Osteoblast (primary cell): ENCODE measurements around the gene LSM14A. TPM values are rescaled to one million over a fixed set of nuclear protein-coding genes. Genes with fewer than 3 reads are reported as not detected.

Experiments used
- DNase-seq: peaks from one replicate; pipeline ENCODE4 v3.0.0; 2011; ENCODE audit warnings: low spot score, mixed read lengths; ENCODE audit not compliant: insufficient read length; ENCODE audit errors: missing footprints
- H2AFZ ChIP-seq: 2 replicates; pipeline ENCODE4 v1.6.0; 2011; ENCODE audit warnings: mild to moderate bottlenecking, low read length
- H3K27ac ChIP-seq: 2 replicates; pipeline ENCODE4 v1.5.1; 2011; ENCODE audit warnings: mild to moderate bottlenecking, low read depth, low read length, moderate library complexity
- H3K27me3 ChIP-seq: 2 replicates; pipeline ENCODE4 v1.6.0; 2012; ENCODE audit warnings: mild to moderate bottlenecking, control low read depth, inconsistent platforms, low read length, moderate library complexity; ENCODE audit not compliant: insufficient read depth
- H3K36me3 ChIP-seq: 2 replicates; pipeline ENCODE4 v1.5.1; 2011; ENCODE audit warnings: mild to moderate bottlenecking, low read length, control low read depth, moderate library complexity; ENCODE audit not compliant: insufficient read depth
- H3K4me1 ChIP-seq: 2 replicates; pipeline ENCODE4 v1.5.1; 2011; ENCODE audit warnings: mild to moderate bottlenecking, low read length, control low read depth, moderate library complexity; ENCODE audit not compliant: insufficient read depth
- H3K4me2 ChIP-seq: 2 replicates; pipeline ENCODE4 v1.6.0; 2011; ENCODE audit warnings: mild to moderate bottlenecking, low read length; ENCODE audit not compliant: insufficient read depth
- H3K4me3 ChIP-seq: fragments of 200-600 bp; sonication (generic); 3 replicates; pipeline ENCODE4 v1.5.1; 2012; ENCODE audit warnings: mild to moderate bottlenecking, low read length, inconsistent platforms; ENCODE audit not compliant: insufficient read depth
- H3K79me2 ChIP-seq: 2 replicates; pipeline ENCODE4 v1.6.0; 2012; ENCODE audit warnings: mild to moderate bottlenecking, low read length, control low read depth, inconsistent platforms; ENCODE audit not compliant: insufficient read depth
- H3K9me3 ChIP-seq: 2 replicates; pipeline ENCODE4 v1.5.1; 2011; ENCODE audit warnings: low read depth, low read length, control low read depth
- H4K20me1 ChIP-seq: 2 replicates; pipeline ENCODE4 v1.6.0; 2012; ENCODE audit warnings: mild to moderate bottlenecking, low read length, control low read depth; ENCODE audit not compliant: insufficient read depth
- total RNA-seq: library from RNA; depleted of rRNA; stranded (reverse); fragments of >200 nt; gene quantifications from 2 replicates; pipeline ENCODE4 v1.2.3, GENCODE V29; 2012
- TF ChIP-seq, protein P1 (sequence below): IDR thresholded peaks from 2 replicates; pipeline ENCODE4 v1.5.1; 2011; ENCODE audit warnings: mild to moderate bottlenecking, low read depth, low read length, moderate library complexity; ENCODE audit errors: extremely low read depth

LSM14A gene
- total RNA-seq, 1 donor: 85.8 TPM

DNA sequence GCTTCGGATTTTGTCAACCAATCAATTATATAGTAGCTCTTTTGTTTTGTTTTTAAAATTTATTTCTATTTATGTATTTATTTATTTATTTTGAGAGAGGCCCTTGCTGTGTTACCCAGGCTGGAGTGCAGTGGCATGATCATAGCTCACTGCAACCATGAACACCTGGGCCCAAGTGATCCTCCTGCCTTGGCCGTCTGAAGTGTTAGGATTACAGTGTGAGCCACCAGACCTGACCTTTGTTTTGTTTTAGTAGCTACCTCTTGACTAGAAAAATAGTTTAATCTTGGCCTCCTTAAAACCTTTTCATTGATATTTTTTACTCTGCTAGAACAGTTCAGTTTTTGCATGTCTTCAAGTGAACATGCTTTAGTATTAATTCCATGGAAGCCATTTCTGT lies 97.2 kb downstream of the LSM14A start:
- Histone ChIP-seq H3K9me3 (no peaks in the 10 kb centered on the region), H2AFZ (peak overlapping the region; percentile 89), H3K36me3 (no peaks in the 10 kb centered on the region), H3K27ac (peak overlapping the region; percentile 68), H3K79me2 (peaks cover 83% of the 10 kb centered on the region), H3K4me3 (no peak overlapping the region), H3K27me3 (no peaks in the 10 kb centered on the region), H4K20me1 (no peaks in the 10 kb centered on the region), H3K4me1 (peaks cover 46% of the 10 kb centered on the region), H3K4me2 (peak overlapping the region; percentile 58)
- TF ChIP-seq, protein P1, sequence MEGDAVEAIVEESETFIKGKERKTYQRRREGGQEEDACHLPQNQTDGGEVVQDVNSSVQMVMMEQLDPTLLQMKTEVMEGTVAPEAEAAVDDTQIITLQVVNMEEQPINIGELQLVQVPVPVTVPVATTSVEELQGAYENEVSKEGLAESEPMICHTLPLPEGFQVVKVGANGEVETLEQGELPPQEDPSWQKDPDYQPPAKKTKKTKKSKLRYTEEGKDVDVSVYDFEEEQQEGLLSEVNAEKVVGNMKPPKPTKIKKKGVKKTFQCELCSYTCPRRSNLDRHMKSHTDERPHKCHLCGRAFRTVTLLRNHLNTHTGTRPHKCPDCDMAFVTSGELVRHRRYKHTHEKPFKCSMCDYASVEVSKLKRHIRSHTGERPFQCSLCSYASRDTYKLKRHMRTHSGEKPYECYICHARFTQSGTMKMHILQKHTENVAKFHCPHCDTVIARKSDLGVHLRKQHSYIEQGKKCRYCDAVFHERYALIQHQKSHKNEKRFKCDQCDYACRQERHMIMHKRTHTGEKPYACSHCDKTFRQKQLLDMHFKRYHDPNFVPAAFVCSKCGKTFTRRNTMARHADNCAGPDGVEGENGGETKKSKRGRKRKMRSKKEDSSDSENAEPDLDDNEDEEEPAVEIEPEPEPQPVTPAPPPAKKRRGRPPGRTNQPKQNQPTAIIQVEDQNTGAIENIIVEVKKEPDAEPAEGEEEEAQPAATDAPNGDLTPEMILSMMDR: no peak
- no peak for DNase-seq

DNA sequence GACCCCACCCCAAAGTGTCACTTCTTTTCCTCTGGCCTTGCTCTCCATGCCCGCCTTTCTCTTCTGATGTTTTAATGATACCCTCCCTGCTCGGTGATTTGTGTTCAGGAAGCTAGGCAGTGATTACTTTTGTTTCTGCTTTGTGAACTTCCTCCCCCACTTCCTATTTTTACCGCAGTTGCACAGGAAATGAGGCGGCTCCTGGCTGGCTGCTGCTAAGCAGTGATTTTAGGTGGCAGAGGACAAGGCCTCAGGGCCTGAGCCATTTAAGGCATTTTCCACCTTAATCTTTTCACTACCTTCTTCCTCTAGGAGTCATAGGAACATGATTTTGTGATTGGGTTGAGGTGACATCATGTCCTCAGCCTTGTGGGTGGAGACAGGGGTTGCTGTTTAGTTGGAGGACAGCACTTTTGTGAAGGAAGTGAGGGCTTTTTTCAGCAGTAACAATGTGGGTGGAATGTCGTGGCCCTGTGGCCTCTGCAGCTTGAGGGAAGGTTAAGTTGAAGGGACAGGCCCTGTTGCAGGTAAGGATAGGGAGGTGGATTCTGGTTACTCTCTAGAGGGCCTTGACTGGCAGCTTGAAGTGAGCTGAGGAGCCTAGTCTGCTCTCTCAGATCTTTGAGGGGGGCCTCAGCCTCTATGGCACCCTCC lies 97.8 kb downstream of the LSM14A start:
- Histone ChIP-seq H2AFZ (peak overlapping the region; percentile 89), H4K20me1 (no peaks in the 10 kb centered on the region), H3K36me3 (no peaks in the 10 kb centered on the region), H3K79me2 (peaks cover 77% of the 10 kb centered on the region), H3K4me3 (peak overlapping the region; percentile 19), H3K27ac (peak overlapping the region; percentile 68), H3K9me3 (no peaks in the 10 kb centered on the region), H3K4me1 (peaks cover 48% of the 10 kb centered on the region), H3K27me3 (no peaks in the 10 kb centered on the region), H3K4me2 (peak overlapping the region; percentile 58)
- DNase-seq: peak; percentile 88
- TF ChIP-seq, protein P1: no peak

DNA sequence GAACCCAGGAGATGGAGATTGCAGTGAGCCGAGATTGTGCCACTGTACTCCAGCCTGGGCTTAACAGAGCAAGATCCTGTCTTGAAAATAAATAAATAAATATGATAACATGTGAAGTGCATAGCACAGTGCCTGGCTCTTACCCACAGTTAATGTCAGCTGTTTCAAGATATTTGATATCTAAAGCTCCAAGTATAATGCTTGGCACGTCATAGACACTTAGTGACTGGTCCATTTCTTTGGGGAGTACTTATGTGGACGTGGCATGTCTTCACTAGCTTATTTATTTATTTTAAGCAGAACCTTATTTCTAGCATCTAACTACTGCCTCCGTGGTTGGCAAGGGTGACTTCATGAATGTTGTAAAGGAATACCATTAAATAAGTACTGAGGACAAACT lies 100.8 kb downstream of the LSM14A start:
- Histone ChIP-seq H3K4me3 (no peak overlapping the region), H3K4me1 (peaks cover 51% of the 10 kb centered on the region), H3K27me3 (no peaks in the 10 kb centered on the region), H3K27ac (peak overlapping the region; percentile 91), H3K79me2 (peaks cover 81% of the 10 kb centered on the region), H3K4me2 (peak overlapping the region; percentile 64), H3K36me3 (no peaks in the 10 kb centered on the region), H3K9me3 (no peaks in the 10 kb centered on the region), H2AFZ (no peak overlapping the region), H4K20me1 (no peaks in the 10 kb centered on the region)
- TF ChIP-seq, protein P1: no peak
- peak; percentile 77 for DNase-seq

DNA sequence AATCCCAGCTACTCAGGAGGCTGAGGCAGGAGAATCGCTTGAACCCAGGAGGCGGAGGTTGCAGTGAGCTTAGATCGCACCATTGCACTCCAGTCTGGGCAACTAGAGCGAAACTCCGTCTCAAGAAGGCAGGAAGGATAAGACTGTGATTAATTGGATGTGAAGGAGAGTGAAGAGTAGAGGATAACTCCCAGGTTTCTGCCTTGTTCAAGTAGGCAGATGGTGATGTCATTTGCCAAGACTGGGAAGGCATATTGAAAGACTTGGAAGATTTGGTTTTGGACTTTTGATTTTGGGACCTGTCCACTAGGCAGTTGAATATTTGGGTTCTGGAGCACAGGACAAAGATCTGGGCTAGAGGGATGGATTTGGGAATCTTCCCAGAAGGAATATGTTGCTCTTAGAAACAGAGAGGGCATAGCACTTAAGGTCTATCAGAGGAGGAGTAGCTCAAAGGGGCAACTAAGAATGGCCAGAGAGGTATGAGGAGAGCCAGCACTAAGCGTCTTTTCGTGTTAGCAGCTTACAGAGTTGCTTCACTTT lies 102.1 kb downstream of the LSM14A start:
- Histone ChIP-seq H4K20me1 (no peaks in the 10 kb centered on the region), H3K4me1 (peaks cover 42% of the 10 kb centered on the region), H2AFZ (no peak overlapping the region), H3K27ac (peak overlapping the region; percentile 91), H3K79me2 (peaks cover 82% of the 10 kb centered on the region), H3K36me3 (peaks cover 5% of the 10 kb centered on the region), H3K4me2 (peak overlapping the region; percentile 64), H3K27me3 (no peaks in the 10 kb centered on the region), H3K4me3 (peak overlapping the region; percentile 42), H3K9me3 (no peaks in the 10 kb centered on the region)
- TF ChIP-seq, protein P1: no peak
- DNase-seq: peak; percentile 39
